HG02840 (cell line): ENCODE data around the gene DLD.
"Not testable (repeated sequence)": the region's sequence is repeated elsewhere in the genome, so short reads cannot be mapped to it uniquely, and the experiment has no call there.

Source experiments
- ATAC-seq: cut with Tn5 transposase; IDR thresholded peaks from one replicate; pipeline ENCODE4 v1.9.1; 2021; ENCODE audit warnings: mild to moderate bottlenecking, moderate library complexity, moderate number of reproducible peaks; ENCODE audit not compliant: unreplicated experiment, low FRiP score

The DLD gene

DNA sequence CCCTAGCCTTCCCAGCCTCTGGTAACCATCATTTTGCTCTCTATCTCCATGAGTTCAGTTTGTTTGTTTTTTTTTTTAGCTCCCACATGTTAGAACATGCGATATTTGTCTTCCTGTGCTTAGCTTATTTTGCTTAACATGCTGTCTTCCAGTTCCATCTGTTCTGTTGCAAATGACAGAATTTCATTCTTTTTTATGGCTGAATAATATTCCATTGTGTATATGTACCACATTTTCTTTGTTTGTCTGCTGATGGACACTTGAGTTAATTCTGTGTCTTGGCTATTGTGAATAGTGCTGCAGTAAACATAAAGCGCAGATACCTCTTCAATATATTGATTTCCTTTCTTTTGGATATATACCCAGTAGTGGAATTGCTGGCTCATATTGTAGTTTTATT lies 21.0 kb downstream of the DLD start:
- no peak for ATAC-seq

DNA sequence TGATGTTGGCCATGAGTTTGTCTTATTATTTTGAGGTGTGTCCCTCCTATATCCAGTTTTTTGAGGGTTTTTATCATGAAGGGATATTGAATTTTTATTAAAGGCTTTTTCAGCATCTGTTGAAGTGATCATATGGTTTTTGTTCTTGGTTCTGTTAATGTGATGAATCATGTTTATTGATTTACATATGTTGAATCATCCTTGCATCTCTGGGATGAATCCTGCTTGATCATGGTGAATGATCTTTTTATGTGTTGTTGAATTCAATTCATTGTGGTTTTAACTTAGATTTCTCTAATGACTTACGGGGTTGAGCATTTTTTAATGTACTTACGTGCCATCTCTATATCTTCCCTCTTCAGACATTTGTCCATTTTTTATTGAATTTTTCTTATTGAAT lies 22.9 kb downstream of the DLD start:
- no peak for ATAC-seq

DNA sequence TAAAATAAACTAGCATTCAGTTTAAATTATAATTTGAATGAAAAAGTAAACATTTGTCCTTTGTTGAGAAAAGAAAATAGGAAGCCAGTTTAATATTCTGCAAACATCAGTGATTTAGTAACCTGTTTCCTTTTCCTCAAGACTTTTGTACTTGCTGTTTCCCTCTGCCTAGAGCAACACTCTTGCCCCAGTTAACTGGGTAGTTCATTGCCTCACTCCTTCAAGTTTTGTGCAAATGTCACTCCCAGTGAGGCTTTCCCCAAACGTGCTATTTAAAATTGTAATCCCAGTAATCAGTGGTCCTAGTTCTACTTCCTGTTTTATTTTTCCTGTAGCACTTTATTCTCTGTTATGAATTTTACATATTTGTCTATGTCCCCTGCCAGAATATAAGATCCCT lies 23.8 kb downstream of the DLD start:
- ATAC-seq = no peak

DNA sequence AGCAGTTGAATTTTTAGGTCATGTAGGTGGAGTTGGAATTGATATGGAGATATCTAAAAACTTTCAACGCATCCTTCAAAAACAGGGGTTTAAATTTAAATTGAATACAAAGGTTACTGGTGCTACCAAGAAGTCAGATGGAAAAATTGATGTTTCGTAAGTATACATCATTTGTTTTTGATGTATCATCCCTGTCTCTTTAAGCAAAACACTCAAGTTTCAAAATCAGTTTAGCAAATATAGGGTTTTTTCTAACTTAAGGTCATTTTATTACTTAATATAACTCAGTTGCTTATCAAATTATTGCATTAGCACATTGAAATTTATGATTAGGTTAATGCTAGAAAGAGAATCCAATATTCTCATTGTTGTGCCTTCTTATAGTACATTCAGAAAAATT lies 24.6 kb downstream of the DLD start:
- no peak for ATAC-seq

DNA sequence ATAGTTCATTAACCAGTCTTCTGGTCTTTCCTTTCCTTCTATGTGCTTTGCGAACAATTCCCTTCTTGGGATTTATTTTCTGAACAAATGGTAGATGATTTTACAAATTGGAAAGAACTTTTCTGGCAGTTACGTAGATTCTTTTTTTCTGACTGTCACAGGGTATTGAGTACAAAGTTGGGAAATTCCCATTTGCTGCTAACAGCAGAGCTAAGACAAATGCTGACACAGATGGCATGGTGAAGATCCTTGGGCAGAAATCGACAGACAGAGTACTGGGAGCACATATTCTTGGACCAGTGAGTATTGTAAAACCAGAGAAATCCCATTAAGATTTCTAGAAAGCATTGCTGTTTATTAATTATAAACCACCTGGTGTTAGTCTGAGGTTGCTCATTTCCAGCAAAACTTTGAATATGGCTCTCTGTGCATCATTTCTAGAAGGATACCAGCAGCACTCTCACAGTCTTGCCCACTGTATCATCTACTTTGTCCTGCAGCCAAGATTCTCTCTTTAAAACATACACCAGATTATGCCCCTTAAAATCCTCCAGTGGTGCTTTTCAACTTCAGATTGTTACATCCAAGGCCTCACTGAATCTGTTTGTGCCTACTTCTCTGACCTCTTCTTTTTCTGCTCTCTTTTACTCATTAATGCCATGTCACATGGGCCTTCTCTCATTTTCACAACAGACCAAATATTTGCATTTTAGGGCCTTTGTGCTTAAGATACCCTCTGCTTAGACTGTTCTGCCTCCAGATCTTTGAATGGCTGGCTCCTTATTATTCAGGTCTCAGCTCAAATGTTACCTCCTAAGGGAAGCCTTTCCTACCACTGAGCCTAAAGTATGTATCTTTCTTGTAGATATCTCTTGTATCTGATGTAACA lies 27.0 kb downstream of the DLD start:
- ATAC-seq = peak; percentile 70

DNA sequence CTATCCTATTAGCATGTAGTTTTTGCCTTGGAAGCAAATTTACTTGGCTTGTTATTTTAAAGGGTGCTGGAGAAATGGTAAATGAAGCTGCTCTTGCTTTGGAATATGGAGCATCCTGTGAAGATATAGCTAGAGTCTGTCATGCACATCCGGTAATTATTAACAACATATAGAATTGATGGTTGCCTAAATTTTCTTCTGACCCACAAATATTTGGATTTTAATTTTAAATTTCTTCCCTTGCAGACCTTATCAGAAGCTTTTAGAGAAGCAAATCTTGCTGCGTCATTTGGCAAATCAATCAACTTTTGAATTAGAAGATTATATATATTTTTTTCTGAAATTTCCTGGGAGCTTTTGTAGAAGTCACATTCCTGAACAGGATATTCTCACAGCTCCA lies 28.0 kb downstream of the DLD start:
- ATAC-seq = no peak

DNA sequence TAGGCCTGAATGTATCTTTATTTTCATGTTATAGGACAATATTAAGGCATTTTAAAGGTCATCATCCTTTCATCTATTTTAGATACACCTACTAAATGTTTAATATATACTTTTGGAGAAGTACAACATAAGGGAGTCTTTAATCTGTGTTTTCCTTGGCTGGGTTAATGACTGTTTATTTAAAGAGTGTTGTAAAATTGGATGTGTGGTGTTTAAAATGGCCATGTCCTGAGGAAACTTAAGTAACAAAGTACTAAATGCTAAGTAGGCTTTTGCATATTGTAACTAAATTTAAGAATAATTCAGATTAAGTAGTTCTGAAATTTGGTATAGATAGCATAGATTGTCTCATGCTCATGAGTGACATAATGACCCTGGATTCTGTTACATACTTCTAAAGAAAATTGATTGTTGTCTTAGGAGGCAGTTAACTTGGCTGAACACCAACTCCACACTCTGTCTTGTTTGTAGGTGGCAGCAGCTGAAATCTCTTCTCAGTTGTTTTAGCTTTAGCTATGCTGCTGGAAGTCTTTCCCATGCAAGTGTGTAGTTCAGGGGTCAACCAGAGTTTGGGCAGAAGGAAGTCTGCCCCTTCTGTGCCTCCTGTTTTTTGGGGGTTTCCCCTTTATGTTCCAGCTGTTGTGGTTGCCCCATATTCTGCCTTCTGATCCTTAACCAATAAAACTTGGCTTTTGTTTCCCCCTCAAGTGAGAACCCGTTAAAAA lies 29.2 kb downstream of the DLD start:
- ATAC-seq = no peak

DNA sequence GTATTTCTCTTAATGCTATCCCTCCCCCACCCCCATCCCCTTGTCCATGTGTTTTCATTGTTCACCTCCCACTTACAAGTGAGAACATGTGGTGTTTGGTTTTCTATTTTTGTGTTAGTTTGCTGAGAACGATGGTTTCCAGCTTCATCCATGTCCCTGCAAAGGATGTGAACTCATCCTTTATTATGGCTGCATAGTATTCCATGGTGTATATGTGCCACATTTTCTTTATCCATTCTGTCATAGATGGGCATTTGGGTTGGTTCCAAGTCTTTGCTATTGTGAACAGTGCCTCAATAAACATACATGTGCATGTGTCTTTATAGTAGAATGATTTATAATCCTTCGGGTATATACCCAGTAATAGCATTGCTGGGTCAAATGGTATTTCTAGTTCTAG lies 30.8 kb downstream of the DLD start:
- not testable (repeated sequence) for ATAC-seq

DNA sequence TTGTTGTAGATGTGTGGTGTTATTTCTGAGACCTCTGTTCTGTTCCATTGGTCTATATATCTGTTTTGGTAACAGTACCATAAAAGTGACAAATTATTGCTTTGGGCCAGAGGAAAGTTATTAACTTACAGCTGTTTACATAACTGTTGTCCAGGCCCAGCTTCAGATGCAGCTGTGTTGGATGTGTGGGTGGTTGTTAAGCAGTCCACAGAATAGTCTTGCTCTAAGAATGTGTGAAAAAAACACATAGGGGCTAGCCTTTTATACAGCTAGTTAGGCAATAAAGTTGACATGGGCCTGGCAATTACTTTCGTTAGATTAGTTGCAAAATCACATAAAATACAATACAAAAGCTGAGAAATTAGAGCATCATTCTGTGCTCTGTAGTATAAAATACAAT lies 31.9 kb downstream of the DLD start:
- ATAC-seq = no peak

DNA sequence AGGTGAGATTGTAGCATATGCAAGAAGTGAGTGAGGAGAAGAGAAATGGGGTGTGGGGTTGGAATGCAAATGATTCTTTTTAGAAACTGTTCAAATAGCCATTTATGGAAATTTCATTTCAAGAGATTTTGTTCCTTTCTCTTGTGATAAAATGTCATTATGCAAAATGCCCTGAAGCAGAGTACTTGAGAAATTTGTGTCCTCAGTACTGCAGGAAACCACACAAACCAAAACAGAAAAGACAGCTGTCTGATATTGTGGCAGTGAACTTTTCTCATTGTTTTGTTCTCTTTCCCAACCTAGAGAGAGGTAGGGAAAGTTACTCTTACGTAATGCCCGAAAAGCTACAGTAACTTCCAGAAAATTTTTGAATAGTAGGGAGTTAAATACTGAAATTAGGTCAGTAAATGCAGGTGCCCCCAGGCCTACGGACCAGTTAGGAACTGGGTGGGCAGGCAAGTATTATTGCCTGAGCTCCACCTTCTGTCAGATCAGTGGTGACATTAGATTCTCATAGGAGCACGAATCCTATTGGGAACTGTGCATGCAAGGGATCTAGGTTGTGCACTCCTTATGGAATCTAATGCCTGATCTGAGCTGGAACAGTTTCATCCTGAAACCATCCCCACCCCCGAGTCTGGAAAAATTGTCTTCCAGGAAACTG lies 34.0 kb downstream of the DLD start:
- ATAC-seq = peak; percentile 96

DNA sequence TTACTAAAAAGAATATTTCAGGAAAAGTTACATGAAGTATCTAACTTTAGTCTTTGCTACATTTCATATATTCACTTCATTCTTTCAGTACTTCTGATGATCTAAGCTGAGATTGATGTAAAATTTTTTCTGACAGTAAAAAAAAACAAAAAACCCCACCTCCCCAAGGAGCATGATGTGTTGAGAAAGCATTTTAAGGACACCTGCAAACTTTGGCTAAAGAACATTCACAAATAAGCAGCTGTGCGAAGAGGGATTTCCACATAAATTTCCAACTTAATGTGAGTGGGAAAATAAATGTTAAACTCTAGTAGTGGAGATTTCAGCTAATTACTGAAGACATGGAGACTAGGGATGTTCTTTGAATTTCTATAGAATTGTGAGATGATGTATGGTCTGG lies 35.5 kb downstream of the DLD start:
- no peak for ATAC-seq

DNA sequence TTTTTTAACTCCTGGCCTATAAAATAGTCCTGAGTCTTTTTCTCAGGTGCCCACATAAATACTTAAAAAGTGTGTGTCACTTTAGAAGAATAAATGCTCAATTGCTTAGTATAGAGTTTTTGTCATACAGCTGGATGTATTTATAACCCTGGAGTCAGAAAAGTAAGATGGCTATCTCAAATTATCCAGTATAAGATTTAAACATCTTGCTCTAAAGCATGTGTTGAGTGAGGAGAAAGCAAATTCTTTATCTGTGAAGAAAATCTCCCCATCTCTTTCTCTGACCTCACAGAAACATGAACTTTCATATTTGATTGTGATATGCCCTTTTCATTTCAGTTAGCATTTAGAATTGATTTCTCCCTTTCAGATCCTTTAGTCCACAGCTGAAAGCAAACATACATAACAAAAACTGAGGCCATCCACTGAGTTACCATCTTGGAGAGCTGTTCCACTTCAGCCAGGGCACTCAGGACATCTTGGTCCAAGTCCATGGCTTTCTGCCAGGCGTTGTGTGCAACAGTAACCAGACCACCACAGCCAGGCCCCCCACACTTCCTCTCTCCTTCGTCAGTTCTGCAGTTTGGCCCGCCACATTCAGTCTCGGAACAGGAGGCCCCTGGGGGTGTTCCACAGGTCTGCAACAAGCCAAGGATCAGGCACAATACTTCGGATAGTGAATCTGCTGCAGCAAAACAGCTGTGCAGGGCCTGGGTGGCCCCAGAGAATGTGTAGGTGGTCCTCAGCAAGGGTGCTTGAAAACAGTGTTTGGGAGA lies 40.9 kb downstream of the DLD start:
- ATAC-seq = no peak

DNA sequence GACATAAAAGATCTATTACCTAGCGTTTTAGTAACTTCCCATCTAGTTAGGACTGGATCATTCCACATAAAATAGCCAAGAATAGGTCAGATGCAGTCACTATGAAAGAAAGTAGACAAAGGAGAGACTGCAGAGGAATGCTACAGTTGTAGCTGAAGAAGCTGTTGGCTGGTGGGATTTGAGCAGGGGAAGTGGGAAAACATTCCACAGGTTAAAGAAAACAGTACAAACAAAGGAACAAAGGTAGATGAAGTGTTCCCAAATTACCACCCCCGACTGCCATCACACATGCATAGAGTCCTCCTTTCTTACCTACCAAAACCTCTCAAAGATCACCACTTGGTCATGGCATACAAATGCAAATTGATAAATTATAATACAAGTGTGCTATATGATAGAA lies 41.8 kb downstream of the DLD start:
- no peak for ATAC-seq

DNA sequence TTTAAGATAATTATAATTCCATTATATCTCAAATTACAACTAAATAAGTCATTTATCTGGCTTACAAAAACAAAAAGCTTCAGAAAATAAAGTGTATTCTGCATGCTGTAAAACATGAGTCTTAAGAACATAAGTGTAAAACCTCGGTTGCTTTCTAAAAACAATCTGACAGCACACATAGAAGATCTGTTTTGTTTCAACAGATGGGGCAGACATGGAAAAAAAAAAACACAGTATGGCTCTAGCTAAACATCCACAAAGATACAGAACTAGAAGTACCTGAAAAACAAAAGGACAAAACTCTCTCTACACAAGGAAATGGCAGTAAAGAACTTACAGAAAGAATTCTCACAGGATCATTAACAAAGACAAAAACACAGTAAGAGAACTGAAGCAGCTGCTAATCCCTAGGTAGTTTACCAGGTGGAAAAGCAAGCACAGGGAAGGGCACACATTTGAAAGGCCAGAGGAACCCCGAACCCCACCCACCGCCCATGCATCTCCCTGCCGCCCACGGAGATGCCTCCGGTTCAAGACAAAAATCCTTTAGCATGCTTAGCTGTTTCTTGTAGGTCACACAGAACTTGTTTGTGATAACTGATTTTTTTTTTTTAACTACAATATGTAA lies 42.5 kb downstream of the DLD start:
- ATAC-seq = no peak

DNA sequence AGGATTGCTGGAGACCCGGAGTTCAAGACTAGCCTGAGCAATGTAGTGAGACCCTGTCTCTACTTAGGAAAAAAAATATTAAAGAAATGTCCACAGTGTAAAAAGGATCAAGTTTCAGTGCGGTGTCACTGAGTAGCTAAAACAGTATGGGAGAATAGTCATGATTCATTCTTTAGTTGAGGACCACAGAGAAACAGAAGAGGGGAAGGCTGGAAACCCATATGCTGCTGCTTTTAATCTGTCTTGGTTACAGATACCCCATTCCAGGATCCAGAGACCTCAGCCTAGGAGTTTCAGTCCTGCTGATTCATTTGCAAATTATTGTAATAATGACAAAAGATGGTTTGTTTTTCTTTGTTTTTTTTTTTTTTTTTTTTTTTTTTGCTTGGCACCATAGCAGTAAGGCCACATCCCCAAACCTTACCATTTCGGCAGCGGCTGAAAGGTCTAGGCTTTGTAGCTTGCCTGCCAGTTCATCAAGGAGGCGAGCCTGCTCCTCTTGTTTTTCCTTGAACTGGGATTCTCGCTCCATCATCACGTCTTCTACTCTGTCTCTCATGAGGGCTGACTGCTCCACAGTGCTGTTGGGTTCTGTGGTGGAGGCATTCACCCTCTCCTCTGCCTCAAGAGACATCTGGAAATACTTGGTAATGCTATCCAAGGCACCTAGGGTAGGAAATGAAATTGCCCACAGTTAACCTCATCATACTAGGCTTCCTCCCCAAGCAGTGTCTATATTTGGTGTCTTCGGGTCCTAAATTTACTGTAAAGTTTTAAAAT lies 44.2 kb downstream of the DLD start:
- ATAC-seq = no peak

DNA sequence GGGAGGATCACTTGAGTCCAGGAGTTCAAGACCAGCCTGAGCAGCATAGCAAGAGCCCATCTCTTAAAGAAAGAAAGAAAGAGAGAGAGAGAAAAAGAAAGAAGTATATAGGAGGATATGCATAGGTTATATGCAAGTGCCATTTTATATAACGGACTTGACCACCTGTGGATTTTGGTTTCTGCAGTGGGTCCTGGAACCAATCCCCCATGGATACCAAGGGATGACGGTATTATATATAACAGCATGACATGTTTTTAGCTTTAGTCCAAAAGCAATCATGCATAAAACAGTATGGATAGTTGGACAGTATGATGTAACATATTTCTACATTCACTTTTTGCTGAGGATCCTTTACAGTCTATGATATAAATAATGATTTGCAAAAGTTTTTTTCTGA lies 45.3 kb downstream of the DLD start:
- ATAC-seq = no peak

DNA sequence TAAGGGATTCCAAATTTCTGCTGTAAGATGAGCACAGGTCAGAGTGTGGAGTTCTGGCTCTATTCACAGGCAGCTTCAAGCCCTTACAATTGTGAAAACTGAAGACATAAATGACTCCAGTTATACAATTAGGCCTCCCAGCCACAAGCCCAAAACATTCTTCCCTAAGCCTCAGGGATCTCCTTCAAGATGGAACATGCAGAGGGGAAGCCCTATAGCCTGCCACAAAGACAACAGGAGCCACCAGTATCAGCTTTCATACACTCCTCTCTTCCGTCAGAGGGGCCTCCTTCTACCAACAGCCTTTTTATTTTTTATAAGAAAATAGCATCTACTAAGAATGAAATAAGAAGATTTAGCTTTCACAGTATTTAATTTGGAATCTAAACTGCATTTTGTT lies 46.5 kb downstream of the DLD start:
- ATAC-seq = no peak

DNA sequence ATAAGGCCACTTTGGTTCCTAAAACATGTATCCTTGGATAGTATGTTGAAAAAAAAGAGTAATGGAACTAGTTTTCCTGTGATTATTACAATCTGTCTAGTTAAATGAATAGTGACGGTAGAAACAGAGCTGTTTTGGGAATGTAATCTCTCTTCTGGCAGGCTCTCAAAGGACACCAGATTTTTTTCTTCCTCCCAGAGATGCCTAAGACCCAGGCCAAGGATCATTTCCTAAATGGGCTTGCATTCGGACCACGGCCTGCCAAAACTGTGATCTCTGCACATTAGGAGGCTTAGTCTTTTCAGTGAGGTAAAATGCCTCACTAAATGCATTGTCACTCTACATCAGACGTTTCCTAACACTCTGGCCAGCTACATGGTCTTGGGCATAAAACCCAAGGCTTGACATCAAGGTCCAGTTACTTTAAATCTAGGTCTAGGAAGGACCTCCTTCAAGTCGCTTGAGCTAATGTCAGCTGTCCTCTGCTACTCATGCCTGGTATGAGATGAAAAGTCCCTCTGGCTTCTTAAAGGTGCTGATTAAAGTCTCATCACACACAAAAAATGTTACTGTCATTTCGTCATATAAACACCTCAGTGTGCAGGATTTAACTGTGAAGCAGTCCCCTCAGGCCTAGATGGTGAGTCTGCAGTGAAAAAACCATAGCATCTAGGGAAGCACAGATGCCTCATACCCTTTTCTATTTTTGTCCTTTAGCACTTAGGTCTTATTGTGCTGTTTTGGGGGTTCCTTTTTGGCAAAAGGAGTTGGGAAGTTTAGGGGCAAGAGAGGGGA lies 47.7 kb downstream of the DLD start:
- no peak for ATAC-seq
